Measurements from ENCODE around the gene DUOXA2.

DUOXA2 gene

DNA sequence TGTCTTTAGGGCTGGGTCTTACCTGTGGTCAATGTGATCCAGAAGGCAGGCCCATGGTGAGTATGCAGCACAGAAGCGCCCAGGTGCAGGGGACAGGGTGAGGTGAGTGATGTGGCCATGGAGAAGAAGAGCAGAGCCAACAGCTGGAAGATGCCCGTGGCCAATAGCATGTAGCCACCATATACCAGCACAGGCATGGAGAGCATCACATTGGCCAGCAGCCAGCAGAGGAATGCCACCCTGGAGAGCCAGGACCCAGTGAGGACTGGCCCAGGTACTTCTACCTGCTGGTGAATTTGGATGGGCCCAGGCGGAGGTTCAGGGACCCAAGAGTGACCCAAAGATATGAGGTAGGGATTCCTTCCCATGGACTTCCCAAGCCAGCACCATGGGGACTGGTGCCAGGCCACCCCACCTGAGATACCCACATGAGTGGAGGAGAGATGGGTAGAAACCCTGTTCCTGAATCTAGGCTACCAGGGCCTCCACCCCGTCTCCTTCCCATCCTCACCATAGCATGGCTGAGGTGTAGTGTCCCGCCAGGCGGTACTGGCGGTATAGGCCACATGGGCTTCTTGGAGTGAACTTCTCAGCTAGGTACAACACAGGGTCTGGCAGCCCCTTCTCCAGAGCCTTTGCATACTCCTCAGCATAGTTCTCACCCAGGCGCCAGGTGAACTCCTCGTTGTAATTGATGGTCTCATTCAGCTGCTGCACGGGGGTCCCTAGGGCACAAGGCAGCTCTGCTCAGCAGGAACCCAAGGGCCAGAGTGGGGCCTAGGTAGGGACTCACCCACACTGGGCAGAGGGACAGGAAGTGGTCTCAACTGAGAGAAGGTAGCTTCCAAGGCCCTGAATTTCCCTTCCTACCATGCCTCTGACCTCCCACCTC lies 6.2 kb downstream of the DUOXA2 start:
- Histone ChIP-seq H4K20me1 (ENCODE audit: low read depth, low read length) (no peaks in the 10 kb centered on the region), H3K79me2 (ENCODE audit: insufficient read depth, low read length) (no peaks in the 10 kb centered on the region), H2AFZ (ENCODE audit: low read depth, low read length, severe bottlenecking) (no peak overlapping the region), H3K36me3 (ENCODE audit: low read length) (no peaks in the 10 kb centered on the region), H3K4me2 (ENCODE audit: low read depth, low read length, poor library complexity, severe bottlenecking) (no peak overlapping the region), H3K27me3 (ENCODE audit: low read length) (no peaks in the 10 kb centered on the region), H3K9me2 (replicated peaks; ENCODE audit: insufficient read depth, low read length) (no peaks in the 10 kb centered on the region), H3K9ac (ENCODE audit: low read length) (no peak overlapping the region), H3K4me3 (ENCODE audit: insufficient read depth, low read length, poor library complexity, severe bottlenecking) (no peak overlapping the region), H3K27ac (ENCODE audit: low read depth, low read length) (no peak overlapping the region), H3K9me3 (ENCODE audit: insufficient read depth, low read length) (no peaks in the 10 kb centered on the region), H3F3A (ENCODE audit: insufficient read depth) (no peaks in the 10 kb centered on the region)
- no peak for TF ChIP-seq EZH2phosphoT487 (conservative IDR thresholded peaks at IDR 0.05; ENCODE audit: low read length)
- TF ChIP-seq, protein P1, sequence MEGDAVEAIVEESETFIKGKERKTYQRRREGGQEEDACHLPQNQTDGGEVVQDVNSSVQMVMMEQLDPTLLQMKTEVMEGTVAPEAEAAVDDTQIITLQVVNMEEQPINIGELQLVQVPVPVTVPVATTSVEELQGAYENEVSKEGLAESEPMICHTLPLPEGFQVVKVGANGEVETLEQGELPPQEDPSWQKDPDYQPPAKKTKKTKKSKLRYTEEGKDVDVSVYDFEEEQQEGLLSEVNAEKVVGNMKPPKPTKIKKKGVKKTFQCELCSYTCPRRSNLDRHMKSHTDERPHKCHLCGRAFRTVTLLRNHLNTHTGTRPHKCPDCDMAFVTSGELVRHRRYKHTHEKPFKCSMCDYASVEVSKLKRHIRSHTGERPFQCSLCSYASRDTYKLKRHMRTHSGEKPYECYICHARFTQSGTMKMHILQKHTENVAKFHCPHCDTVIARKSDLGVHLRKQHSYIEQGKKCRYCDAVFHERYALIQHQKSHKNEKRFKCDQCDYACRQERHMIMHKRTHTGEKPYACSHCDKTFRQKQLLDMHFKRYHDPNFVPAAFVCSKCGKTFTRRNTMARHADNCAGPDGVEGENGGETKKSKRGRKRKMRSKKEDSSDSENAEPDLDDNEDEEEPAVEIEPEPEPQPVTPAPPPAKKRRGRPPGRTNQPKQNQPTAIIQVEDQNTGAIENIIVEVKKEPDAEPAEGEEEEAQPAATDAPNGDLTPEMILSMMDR (IDR thresholded peaks at IDR 0.05; ENCODE audit: insufficient read depth, low read length, poor library complexity, severe bottlenecking): no peak

DNA sequence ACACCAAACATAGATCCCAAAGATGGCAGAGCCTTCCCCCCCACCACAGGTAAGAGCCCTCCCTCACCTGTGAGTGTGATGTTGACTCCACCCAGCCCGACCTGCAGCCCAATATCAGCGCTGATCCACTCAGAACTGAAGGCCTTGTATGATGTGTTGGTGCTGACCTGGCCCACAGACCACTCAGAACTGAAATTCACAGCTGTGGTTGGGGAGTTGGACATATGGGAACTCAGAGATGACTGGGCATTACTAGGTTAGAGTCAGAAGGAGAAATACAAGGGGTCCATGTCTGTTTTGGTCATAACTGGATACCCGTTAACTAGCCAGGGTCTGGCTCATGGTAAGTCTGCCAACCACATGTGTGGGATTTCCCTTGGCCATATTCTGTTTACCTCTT lies 6.9 kb downstream of the DUOXA2 start:
- Histone ChIP-seq H3K4me2 (ENCODE audit: low read depth, low read length, poor library complexity, severe bottlenecking) (no peak overlapping the region), H3K9ac (ENCODE audit: low read length) (no peak overlapping the region), H3K79me2 (ENCODE audit: insufficient read depth, low read length) (no peaks in the 10 kb centered on the region), H3K9me3 (ENCODE audit: insufficient read depth, low read length) (no peaks in the 10 kb centered on the region), H3K4me3 (ENCODE audit: insufficient read depth, low read length, poor library complexity, severe bottlenecking) (no peak overlapping the region), H3K9me2 (replicated peaks; ENCODE audit: insufficient read depth, low read length) (no peaks in the 10 kb centered on the region), H3K36me3 (ENCODE audit: low read length) (no peaks in the 10 kb centered on the region), H2AFZ (ENCODE audit: low read depth, low read length, severe bottlenecking) (no peak overlapping the region), H3F3A (ENCODE audit: insufficient read depth) (no peaks in the 10 kb centered on the region), H3K27me3 (ENCODE audit: low read length) (no peaks in the 10 kb centered on the region), H4K20me1 (ENCODE audit: low read depth, low read length) (no peaks in the 10 kb centered on the region), H3K27ac (ENCODE audit: low read depth, low read length) (no peak overlapping the region)
- TF ChIP-seq EZH2phosphoT487 (conservative IDR thresholded peaks at IDR 0.05; ENCODE audit: low read length): no peak
- TF ChIP-seq, protein P1 (IDR thresholded peaks at IDR 0.05; ENCODE audit: insufficient read depth, low read length, poor library complexity, severe bottlenecking): no peak

DNA sequence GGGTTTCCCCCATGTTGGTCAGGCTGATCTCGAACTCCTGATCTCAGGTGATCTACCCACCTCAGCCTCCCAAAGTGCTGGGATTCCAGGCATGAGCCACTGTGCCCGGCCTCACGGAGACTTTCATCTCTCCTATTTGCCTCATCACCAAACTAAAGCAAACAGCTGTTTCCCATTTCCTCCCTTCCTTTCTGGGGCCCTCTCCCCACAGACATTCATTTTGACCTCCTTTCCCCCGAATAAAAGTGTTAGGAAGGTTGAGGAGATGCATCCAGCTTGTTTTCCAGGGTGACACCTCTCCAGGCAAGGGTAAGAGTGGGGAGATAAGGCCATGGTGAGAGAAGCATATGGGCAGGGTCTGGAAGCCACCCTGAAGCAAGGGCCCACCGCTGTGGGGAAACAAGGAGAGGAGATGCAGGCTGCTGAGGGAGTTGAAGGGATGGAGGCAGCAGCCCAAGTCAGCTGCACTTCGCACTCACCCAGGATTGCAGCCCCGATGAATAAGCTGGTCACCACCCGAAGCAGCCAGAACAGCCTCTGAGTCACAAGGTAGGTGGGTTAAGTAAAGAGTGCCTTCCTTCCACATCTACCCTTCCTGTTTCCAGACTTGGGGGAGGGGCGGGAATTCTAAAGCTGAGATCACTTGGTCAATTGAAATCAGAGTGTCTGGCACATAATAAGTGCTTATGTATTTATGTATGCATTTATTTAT lies 7.7 kb downstream of the DUOXA2 start:
- Histone ChIP-seq H4K20me1 (ENCODE audit: low read depth, low read length) (no peaks in the 10 kb centered on the region; the same call in 1 of the 2 replicates), H3K27me3 (ENCODE audit: low read length) (no peaks in the 10 kb centered on the region), H3K79me2 (ENCODE audit: insufficient read depth, low read length) (no peaks in the 10 kb centered on the region), H3F3A (ENCODE audit: insufficient read depth) (no peaks in the 10 kb centered on the region), H3K4me2 (ENCODE audit: low read depth, low read length, poor library complexity, severe bottlenecking) (no peak overlapping the region), H3K27ac (ENCODE audit: low read depth, low read length) (no peak overlapping the region), H3K4me3 (ENCODE audit: insufficient read depth, low read length, poor library complexity, severe bottlenecking) (no peak overlapping the region), H3K36me3 (ENCODE audit: low read length) (no peaks in the 10 kb centered on the region), H3K9me2 (replicated peaks; ENCODE audit: insufficient read depth, low read length) (no peaks in the 10 kb centered on the region), H3K9me3 (ENCODE audit: insufficient read depth, low read length) (no peaks in the 10 kb centered on the region), H3K9ac (ENCODE audit: low read length) (no peak overlapping the region), H2AFZ (ENCODE audit: low read depth, low read length, severe bottlenecking) (no peak overlapping the region)
- TF ChIP-seq, protein P1 (IDR thresholded peaks at IDR 0.05; ENCODE audit: insufficient read depth, low read length, poor library complexity, severe bottlenecking): no peak
- TF ChIP-seq EZH2phosphoT487 (conservative IDR thresholded peaks at IDR 0.05; ENCODE audit: low read length): no peak

All from SU-DHL-6 (cell line).